GM12875 (cell line): ENCODE results near the gene STEEP1.

Experiments
- H3K4me3 ChIP-seq: one replicate; pipeline ENCODE4 v1.5.1; 2011; ENCODE audit warnings: low read depth, low read length, control low read depth
- TF ChIP-seq, protein P1 (sequence below): IDR thresholded peaks from 2 replicates; pipeline ENCODE4 v1.5.1; 2011; ENCODE audit warnings: low read depth, mild to moderate bottlenecking, control low read depth, inconsistent platforms, low read length, moderate library complexity, borderline replicate concordance; ENCODE audit not compliant: insufficient read depth

The STEEP1 gene

DNA sequence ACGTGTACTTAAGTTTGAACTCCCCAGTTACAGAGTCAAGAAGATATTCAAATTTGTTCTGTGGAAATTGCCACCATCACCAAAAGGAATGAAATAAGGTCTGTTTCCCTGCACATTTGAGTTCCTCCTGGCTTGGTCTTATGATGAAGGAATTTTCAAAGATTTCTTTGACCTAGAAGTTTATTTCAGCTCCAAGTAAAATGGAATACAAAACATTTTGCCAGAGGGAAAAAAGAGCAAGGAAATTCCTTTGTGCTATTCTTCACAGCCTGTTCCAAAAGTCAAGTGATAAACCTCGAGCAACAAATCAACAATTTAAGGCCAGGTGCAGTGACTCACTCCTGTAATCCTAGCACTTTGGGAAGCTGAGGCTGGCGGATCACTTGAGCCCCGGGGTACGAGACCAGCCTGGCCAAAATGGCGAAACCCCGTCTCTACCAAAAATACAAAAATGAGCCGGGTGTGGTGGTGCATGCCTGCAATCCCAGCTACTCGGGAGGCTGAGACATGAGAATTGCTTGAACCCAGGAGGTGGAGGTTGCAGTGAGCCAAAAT is 37.6 kb upstream of the STEEP1 start:
- no peak overlapping the region for H3K4me3 ChIP-seq
- TF ChIP-seq, protein P1, sequence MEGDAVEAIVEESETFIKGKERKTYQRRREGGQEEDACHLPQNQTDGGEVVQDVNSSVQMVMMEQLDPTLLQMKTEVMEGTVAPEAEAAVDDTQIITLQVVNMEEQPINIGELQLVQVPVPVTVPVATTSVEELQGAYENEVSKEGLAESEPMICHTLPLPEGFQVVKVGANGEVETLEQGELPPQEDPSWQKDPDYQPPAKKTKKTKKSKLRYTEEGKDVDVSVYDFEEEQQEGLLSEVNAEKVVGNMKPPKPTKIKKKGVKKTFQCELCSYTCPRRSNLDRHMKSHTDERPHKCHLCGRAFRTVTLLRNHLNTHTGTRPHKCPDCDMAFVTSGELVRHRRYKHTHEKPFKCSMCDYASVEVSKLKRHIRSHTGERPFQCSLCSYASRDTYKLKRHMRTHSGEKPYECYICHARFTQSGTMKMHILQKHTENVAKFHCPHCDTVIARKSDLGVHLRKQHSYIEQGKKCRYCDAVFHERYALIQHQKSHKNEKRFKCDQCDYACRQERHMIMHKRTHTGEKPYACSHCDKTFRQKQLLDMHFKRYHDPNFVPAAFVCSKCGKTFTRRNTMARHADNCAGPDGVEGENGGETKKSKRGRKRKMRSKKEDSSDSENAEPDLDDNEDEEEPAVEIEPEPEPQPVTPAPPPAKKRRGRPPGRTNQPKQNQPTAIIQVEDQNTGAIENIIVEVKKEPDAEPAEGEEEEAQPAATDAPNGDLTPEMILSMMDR: no peak

DNA sequence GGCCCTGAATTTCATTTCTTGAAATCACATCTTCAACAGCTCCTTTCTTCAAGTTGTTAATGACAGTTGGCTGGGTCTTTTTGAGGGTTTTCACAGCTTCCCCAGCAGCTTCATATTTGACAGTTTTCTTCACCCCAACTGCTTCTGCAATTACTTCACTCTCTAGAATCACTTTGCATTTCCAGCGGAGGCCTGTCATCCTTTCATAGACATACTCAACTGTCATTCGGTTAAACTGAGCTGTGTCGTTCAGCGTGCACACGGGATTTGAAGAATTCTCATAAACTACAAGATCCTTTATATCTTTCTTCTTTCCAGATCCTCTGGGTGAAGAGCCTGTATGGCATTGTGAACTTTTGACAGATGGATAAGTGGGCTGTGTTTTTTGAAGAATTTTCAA is 24.6 kb upstream of the STEEP1 start:
- TF ChIP-seq, protein P1: no peak
- H3K4me3 ChIP-seq: no peak overlapping the region

DNA sequence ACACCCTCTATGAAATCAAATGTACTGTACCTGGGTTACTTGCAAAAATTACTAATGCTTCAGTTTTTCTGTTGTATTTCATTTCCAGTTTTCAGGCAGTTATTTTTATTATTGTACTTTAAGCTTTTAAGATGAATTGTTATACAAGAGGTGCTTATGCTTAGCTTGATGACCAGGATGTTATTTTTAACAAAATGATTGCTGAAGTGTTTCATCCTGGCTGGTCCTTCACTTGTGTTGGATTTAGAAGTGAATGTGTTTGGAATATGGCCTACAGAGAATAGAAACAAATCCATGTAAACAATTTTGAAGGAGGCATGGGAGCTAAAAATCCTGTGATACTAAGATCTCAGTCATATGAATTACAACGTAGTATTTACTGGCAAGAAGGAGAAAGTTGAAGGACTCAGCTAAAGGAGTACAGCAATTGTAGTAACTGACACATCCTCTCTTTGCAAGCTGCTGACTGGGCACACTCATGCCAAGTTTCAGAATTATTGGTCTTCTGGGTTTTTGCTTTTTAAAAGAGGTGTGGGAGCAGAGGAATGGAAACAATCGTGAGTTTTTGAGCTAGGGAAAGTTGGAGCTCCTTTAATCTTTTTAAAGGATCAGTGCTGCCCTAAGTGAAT is 18.3 kb upstream of the STEEP1 start:
- TF ChIP-seq, protein P1: no peak
- H3K4me3 ChIP-seq: no peak overlapping the region

DNA sequence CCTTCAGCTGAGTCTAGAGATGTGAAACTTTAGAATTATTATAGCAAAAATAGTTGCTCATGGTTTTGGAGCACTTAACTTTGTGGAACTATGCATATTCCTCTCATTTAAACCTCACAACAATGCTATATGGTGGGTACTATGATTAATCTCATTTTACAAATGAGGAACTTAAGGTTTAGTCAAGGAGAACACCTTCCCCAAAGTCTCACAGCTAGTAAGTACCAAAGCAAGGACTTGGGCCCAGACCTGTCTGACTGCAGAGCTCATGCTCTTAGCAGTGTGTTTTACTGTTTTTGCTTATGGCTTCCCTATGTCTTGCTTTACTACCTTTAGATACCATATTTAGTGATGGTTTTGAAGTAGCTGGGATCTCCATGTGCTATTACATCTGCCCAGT is 14.2 kb upstream of the STEEP1 start:
- no peak overlapping the region for H3K4me3 ChIP-seq
- TF ChIP-seq, protein P1: no peak

DNA sequence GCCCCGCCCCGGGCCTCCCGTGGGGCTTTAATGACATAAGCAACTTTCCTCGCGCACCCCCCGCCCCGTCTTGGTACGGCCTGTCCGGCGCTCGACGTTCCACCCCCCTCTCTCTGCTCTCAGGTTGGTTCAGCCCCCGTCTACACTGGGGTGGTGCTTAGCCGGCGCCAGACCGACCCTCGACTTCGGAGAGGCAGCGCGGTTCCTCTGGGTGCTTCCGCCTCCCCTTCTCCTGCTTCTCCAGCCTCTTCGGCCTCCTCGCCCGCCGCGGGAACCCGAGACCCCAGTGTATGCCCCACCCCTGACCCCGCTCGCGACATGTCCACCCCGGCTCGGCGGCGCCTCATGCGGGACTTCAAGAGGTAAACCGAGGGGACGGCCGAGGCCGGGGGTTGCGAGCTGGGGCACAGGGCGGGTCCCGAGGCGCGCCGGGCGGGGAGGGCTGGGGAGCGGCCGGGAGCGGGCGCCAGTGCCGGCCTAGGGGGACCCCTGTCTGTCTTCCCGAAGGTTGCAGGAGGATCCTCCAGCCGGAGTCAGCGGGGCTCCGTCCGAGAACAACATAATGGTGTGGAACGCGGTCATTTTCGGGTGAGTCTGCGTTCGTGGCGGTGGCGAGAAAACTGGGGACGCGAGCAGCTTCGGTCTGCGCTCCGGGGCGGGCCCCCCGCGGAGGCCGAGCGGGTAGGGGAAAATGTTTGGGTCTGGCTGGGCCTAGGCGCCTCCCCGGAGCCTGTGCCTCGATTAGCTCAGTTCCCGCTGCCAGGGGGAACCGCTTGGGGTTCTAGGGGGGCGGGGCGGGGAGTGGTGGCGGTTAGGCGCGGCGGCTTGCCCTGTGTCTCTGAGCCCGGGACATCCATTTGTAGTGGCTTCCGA is 9.4 kb upstream of the STEEP1 start, which contains the start of gene UBE2A:
UBE2A (plus strand) TSS at position 170 of the 873 bp plus-strand sequence; CDS start at position 319, 149 bp downstream.
- H3K4me3 ChIP-seq: peak within 1 kb of the TSS; percentile 77
- TF ChIP-seq, protein P1: no peak

DNA sequence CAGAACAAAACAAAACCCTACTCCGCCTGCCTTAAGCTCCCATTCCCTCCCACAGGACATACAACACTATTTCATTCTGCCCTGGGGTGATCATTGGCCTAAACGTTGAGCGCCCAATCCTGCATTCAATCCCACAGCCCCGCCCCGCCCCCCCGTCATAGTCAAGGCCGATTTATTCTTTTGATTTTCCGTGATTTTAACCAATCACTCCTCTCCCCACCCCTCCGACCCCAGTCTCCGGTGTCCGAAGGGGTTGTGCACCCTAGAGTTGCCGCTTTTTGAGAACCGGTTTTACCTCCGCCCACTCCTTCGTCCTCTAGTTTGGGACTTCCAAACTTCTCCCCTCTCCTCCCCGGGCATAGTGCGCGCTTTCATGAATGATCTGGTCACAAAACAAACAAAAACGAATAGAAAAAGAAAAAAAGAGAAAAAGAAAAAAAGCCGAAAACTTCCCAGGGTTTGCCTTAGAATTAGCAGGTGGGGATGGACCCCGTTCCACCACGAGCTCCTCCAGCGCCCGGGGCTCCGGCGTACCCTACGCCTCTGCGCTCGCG is 8.7 kb upstream of the STEEP1 start:
- peak overlapping the region; percentile 47 for H3K4me3 ChIP-seq
- TF ChIP-seq, protein P1: no peak
